Midbrain (tissue), 1 donor: ENCODE data around the gene C15orf39.
"Not testable (repeated sequence)": the region's sequence is repeated elsewhere in the genome, so short reads cannot be mapped to it uniquely, and the experiment has no call there.

Source experiments
- DNase-seq: peaks from one replicate; lab custom pipeline; 2025; lab: John Stamatoyannopoulos, UW

Gene C15orf39

DNA sequence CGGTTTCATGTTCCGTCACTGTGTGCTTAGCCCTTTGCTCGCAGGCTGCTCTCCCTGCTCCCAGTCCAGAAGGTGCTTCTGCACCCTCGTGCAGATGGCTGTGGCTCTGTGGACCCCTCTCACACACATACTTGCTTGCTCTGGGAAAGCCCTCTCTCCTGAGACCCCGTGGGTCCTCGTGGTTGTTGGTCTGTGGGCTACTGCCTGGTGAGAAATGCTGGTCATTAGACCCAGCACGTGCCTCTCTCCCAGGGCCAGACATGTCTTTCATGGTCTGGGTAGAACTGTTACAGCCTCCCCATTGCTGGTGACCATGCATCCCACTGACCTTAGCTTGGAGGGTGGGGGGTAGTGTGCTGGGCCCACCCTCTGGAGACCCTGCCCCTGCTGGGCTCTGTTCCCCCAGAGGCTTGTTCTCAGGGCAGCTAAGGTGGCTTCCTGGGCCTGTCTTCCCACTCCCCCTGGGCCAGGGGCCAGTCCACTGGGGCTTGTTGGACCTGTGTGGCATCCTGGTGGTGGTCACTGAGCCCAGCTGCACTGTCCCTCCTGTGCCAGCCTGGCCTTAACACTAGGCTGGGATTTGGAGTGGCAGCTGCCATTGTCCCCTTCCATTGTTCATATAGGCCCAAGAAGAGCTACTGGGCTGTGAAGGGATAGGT, 10.6 kb downstream of the C15orf39 start:
- no peak for DNase-seq

GRCh38 chr15:75213212-75213767, 11.6 kb downstream of the C15orf39 start:
- no peak for DNase-seq

- no peak for DNase-seq
These were observed 12.1 kb downstream of the C15orf39 start for GRCh38 chr15:75213768-75214221.

GRCh38 chr15:75214293-75215096, 12.8 kb downstream of the C15orf39 start:
- no peak for DNase-seq

DNA sequence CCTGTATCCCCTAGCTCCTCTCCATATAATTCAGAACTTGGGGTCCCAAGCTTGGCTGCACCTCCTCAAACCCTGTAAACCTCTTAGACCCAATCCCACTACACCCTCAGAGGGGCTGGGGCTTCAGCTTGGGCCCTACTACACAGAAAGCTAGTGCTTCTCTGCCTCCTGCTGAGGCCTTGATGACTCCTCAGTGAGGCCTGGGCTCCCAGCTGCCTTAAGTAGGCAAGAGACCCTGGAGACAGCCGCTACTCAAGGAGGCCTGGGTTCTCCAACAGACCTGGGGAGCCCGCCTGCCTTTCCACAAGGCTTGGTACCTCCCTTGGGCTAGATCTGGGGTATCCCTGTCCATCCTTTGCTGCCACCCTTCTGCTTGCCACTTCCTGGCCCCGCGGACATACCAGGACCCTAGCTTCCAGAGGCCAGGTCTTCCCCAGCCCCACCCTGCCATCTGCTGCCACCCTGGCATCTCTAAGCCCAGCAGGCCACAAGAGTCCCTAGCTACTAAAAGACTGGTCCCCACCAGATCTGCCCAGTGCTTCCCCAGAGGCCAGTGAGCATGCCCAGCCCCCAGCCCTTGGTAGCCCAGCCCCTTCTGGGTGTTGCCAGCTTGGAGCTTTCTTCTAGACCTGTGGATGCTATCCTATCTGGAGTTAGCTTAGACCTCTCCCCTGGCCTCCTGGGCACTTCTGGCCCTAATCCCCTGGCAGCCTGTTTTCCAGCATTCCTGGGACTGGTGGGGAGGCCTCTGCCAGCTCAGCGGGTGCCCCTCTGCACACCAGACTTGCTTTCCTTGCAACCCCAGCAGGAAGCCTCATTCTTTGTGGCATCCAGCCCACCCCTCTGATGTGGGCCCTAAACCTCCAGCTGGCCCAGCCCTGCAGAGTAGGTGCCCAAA, 13.7 kb downstream of the C15orf39 start:
- no peak for DNase-seq

DNA sequence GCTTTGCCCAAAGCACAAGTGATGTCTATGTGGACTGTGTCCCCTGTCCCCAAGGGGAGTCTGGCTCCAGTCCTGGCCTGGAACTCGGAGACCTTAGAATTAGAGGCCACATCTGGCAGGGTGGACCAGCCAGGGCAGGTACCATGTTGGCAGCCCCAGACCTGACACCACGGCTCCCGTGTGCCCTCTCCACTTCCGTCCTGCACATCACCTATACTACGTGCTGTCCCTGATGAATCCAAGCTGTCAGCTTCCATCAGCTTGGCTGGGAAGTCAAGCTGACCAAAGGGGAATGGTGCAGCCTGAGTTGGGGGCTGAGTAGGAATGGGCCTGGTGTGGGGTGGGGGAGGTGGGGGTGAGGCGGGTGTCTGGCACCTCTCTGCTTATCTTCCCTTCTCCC, 15.3 kb downstream of the C15orf39 start:
- no peak for DNase-seq

- DNase-seq: not testable (repeated sequence)
These were observed 15.9 kb downstream of the C15orf39 start for GRCh38 chr15:75217574-75217973.

- not testable (repeated sequence) for DNase-seq
These were observed 17.8 kb downstream of the C15orf39 start for GRCh38 chr15:75219507-75219929.

- DNase-seq: no peak
These were observed 22.0 kb downstream of the C15orf39 start for GRCh38 chr15:75223688-75224087.

DNA sequence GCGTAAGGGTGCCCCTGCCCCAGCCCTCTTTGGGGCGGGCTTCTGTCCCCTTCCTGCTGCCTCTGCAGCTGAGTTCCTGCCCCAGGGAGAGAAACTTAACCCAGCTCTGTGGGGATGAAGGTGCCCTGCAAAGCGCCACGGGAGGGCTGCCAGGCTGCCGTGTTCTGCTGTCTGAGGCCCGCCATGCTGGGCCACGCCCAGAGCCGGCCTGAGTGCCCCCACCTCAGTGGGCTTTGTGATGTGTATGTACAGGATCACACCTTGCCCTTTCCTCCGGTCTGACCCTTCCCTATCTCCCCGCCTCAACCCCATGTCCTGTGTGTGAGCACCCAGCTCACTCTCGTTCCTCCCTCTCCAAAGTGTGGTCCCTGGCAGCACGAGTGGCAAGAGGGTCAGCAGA, 22.6 kb downstream of the C15orf39 start:
- no peak for DNase-seq

DNA sequence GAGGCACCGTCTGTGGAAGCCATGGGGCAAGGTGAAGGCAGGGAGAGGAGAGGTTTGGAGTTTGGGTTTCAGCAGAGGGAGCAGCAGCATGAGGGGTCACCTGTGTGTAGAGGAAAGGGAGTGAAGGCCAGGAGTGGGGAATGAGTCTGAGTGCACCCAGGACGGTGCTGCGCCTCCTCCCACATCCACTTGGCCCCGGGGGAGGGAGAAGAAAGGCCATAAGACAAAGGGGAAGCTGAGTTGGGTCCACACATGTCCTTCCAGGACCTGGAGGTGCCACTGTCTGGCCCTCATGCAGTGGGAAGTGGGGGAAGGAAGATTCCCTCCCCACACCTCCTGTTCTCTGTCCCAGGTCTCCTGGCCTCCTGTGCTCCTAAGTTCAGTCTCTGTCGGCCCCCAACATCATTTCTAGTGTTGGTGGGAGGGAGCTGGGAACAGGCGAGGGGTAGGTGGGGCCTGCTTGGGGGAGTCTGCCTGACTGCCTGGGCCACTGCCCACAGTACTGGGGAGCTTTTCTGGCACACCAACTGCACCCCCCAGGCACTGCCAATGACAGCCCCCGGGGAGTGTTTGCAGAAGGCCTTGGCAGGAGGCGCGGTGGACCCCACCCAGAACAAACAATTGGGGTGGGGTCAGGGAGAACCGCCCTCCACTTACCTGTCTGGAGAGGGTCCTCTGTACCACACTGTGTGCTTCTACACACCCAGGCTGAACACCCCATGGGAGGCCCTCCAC, 23.6 kb downstream of the C15orf39 start:
- not testable (repeated sequence) for DNase-seq

GRCh38 chr15:75225951-75226732, 24.5 kb downstream of the C15orf39 start:
- no peak for DNase-seq

- DNase-seq: not testable (repeated sequence)
These were observed 25.4 kb downstream of the C15orf39 start for GRCh38 chr15:75227112-75227511.

GRCh38 chr15:75227663-75228280, 26.1 kb downstream of the C15orf39 start:
- no peak for DNase-seq

DNA sequence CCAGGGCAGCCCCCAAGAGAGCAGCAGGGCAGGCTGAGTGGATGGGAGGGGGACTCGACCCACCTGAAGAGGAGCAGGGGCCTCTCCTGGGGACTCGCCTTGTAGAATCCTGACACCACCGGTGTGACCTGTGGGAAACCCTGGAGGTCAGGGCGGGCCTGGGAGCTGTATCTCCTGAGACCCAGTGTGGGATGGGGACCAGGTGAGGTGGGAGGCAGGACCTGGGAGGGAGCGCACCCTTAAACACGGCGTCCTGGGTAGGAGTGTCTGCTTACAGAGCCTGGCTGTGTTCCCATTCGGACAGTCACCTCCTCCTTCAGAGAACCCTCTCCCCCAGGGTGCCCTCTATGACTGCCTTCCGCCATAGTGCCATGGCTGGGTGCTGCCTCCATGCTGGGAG, 27.1 kb downstream of the C15orf39 start:
- no peak for DNase-seq

DNA sequence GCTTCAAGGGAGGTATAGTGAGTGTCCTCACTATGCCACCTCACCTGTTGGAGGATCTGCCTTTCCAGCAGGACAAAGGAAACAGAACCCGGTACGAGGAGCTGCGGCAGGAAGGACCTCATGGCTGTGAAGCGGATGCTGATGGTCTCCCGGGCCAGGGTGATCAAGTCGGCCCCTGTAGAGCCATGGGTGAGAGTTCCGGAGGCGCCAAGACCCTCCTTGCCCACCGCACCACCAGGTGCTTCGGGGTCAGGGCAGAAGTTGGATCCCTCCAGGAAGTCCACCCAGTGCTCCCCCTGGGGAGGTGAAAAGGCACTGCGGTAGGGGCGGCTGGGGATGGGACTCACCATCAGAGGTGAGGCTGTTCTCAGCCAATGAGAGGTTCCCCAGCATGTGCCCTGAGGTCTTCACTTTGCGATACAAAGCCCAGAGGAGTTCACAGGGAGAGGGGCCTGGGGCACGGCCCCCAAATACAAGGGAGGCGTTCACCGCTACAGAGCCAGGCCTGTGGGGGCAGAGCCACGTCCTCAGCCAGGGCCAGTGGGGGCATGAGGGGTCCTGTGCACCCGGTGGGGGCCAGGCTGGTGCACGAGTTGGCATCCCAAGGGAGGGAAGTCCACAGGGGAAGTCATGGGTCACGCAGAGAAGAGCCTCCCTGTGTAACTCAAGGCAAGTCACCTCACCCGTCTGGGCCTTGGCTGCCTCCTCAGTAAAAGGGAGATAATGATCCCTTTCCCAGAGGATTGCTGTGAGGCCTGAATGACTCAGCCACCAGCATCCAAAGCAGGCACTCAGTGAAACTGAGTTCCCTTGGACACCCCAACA, 27.7 kb downstream of the C15orf39 start:
- DNase-seq: no peak

DNA sequence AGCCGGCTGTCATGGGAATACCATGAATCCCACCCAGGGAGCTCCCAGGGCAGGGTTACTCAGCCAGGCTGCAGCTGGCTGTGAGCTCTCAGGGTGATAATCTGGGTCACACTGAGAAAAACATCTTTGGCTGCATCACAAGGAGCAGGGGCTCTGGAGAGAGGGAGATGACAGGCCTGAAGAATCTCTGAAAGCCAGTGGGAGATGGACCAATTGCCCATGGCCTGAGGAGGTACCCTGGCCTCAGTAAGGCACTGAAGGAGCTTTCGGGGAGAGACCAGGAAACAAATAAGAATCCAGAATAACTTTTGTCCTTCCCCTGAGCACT, 28.3 kb downstream of the C15orf39 start:
- no peak for DNase-seq

GRCh38 chr15:75230551-75231371, 29.1 kb downstream of the C15orf39 start:
- no peak for DNase-seq
